ENCODE measurements around the gene SERPINE2. TPM values are rescaled to one million over a fixed set of nuclear protein-coding genes. Genes with fewer than 3 reads are reported as not detected.

SERPINE2 gene
- total RNA-seq, 1 experiment from 2014 or later, result 3.8 TPM

GRCh38 chr2:224036731-224037361, 2.2 kb downstream of the SERPINE2 start:
- no peak for TF ChIP-seq CTCF (IDR thresholded peaks at IDR 0.05; ENCODE audit: insufficient read depth in 1 of 2, low read depth in 1 of 2, low read length in 1 of 2, severe bottlenecking in 1 of 2, unreplicated experiment in 1 of 2)
- H3K9me3 ChIP-seq, result no peaks in the 10 kb centered on the region; the same call in 1 of the 2 replicates
- ChIA-PET CTCF (no interaction called here), POLR2A (no interaction called here)
- H3K4me3 ChIP-seq (ENCODE audit: low read depth, low read length), result no peak overlapping the region
- no peaks in the 10 kb centered on the region for H3K36me3 Mint-ChIP-seq (ENCODE audit: insufficient read depth, unreplicated experiment)
- no peak overlapping the region for H3K27ac Mint-ChIP-seq (ENCODE audit: unreplicated experiment)
- peaks cover 33% of the 10 kb centered on the region for H3K27me3 Mint-ChIP-seq (ENCODE audit: insufficient read depth, unreplicated experiment)
- H3K27me3 ChIP-seq (replicated peaks; ENCODE audit: control insufficient read depth, insufficient read depth, low read length), result peaks cover 6% of the 10 kb centered on the region
- BruUV-seq (replicated peaks), result no TSS peak
- peaks cover 7% of the 10 kb centered on the region for H3K4me1 Mint-ChIP-seq (ENCODE audit: low read depth, unreplicated experiment)
- H3K4me3 Mint-ChIP-seq (ENCODE audit: unreplicated experiment), result peak overlapping the region; percentile 3
- no peak for DNase-seq
- H3K36me3 ChIP-seq (ENCODE audit: control insufficient read depth, insufficient read depth, low read length), result no peaks in the 10 kb centered on the region
- intact Hi-C loops (cut with micrococcal nuclease; ENCODE audit: unreplicated experiment), result no loop called here
- peaks cover 7% of the 10 kb centered on the region for H3K4me1 ChIP-seq
- no peaks in the 10 kb centered on the region for H3K9me3 Mint-ChIP-seq (ENCODE audit: unreplicated experiment)

GRCh38 chr2:224034017-224034416, 5.1 kb downstream of the SERPINE2 start:
- DNase-seq, result no peak
- no TSS peak for BruUV-seq (replicated peaks)
- ChIA-PET POLR2A (no interaction called here), CTCF (interaction anchor here (0.7 kb wide), 1 partner anchor 40 kb away, joined by 3 read pairs; no protein-coding TSS in a partner anchor)
- H3K9me3 Mint-ChIP-seq (ENCODE audit: unreplicated experiment), result no peaks in the 10 kb centered on the region
- H3K4me3 Mint-ChIP-seq (ENCODE audit: unreplicated experiment), result no peak overlapping the region
- H3K27me3 ChIP-seq (replicated peaks; ENCODE audit: control insufficient read depth, insufficient read depth, low read length), result peaks cover 3% of the 10 kb centered on the region
- peaks cover 4% of the 10 kb centered on the region; the same call in 1 of the 2 replicates for H3K9me3 ChIP-seq
- H3K36me3 Mint-ChIP-seq (ENCODE audit: insufficient read depth, unreplicated experiment), result no peaks in the 10 kb centered on the region
- H3K4me1 ChIP-seq, result peaks cover 7% of the 10 kb centered on the region
- no peaks in the 10 kb centered on the region for H3K36me3 ChIP-seq (ENCODE audit: control insufficient read depth, insufficient read depth, low read length)
- no peak overlapping the region for H3K4me3 ChIP-seq (ENCODE audit: low read depth, low read length)
- H3K27me3 Mint-ChIP-seq (ENCODE audit: insufficient read depth, unreplicated experiment), result peaks cover 22% of the 10 kb centered on the region
- H3K27ac Mint-ChIP-seq (ENCODE audit: unreplicated experiment), result no peak overlapping the region
- intact Hi-C loops (cut with micrococcal nuclease; ENCODE audit: unreplicated experiment), result no loop called here
- no peak for TF ChIP-seq CTCF (IDR thresholded peaks at IDR 0.05; ENCODE audit: insufficient read depth in 1 of 2, low read depth in 1 of 2, low read length in 1 of 2, severe bottlenecking in 1 of 2, unreplicated experiment in 1 of 2)
- H3K4me1 Mint-ChIP-seq (ENCODE audit: low read depth, unreplicated experiment), result peaks cover 7% of the 10 kb centered on the region

- Mint-ChIP-seq H3K9me3 (ENCODE audit: unreplicated experiment) (no peaks in the 10 kb centered on the region), H3K27ac (ENCODE audit: unreplicated experiment) (no peak overlapping the region), H3K36me3 (ENCODE audit: insufficient read depth, unreplicated experiment) (no peaks in the 10 kb centered on the region), H3K27me3 (ENCODE audit: insufficient read depth, unreplicated experiment) (peaks cover 22% of the 10 kb centered on the region), H3K4me1 (ENCODE audit: low read depth, unreplicated experiment) (peaks cover 7% of the 10 kb centered on the region), H3K4me3 (ENCODE audit: unreplicated experiment) (no peak overlapping the region)
- intact Hi-C loops (cut with micrococcal nuclease; ENCODE audit: unreplicated experiment), result no loop called here
- H3K9me3 ChIP-seq, result peaks cover 4% of the 10 kb centered on the region; the same call in 1 of the 2 replicates
- ChIA-PET CTCF (interaction anchor here (0.7 kb wide), 1 partner anchor 40 kb away, joined by 3 read pairs; no protein-coding TSS in a partner anchor), POLR2A (no interaction called here)
- no TSS peak for BruUV-seq (replicated peaks)
- H3K36me3 ChIP-seq (ENCODE audit: control insufficient read depth, insufficient read depth, low read length), result no peaks in the 10 kb centered on the region
- peaks cover 7% of the 10 kb centered on the region for H3K4me1 ChIP-seq
- no peak overlapping the region for H3K4me3 ChIP-seq (ENCODE audit: low read depth, low read length)
- DNase-seq, result no peak
- TF ChIP-seq CTCF (IDR thresholded peaks at IDR 0.05; ENCODE audit: insufficient read depth in 1 of 2, low read depth in 1 of 2, low read length in 1 of 2, severe bottlenecking in 1 of 2, unreplicated experiment in 1 of 2), result no peak
- H3K27me3 ChIP-seq (replicated peaks; ENCODE audit: control insufficient read depth, insufficient read depth, low read length), result peaks cover 3% of the 10 kb centered on the region
These were observed 5.5 kb downstream of the SERPINE2 start for GRCh38 chr2:224033601-224034000.
